NCI-H128 (cell line): ENCODE results near the gene RFX6.

Source experiments
- DNase-seq: peaks from one replicate; lab custom pipeline; 2025; ENCODE audit not compliant: unreplicated experiment; lab: John Stamatoyannopoulos, UW

RFX6 gene

DNA sequence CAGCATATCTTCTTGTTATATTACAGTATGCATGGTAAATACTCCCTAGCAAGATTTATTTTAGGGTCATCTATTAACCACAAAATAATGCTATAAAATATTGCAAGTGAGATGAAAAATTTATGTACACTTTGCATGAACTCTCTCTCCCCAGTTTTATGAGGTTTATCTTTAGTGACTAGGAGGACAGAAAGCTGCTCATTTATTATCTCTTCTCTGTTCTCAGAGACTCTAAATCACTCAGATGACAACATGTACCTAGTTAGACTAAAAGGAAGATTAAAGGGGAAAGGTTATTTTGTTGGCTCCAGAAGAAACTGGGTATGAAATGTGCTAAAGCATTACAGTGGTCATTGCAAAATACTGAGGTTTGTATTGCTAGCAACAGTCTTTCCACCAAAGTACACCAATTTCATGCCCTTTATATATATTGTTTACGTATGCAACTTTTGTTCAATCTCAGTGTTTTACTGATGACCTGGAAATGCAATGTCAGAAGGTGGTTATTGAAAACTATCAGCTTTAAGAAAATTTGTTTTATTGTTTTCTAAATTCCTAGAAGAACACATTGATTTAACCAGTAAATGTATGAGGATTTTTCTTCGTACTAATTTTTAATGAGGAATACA is 11.8 kb downstream of the RFX6 start:
- DNase-seq: no peak

DNA sequence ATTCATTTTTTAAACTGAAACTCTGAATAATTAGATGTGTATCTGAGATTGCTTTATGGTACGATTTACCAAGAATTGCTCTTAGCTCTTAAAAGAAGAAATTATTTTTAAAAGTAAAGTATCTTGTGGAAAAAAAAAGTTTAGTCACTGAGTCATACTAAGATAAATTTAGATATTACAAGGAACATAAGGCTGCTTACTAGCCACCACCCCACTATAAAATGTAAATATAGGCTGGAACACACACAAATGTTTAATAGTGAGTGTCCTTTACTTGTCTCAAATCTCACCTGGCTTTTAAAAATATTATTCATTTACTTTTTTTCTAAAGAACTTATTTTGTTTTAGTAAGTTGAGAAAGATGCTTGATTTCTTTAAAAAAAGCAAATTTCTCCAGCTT is 17.6 kb downstream of the RFX6 start:
- no peak for DNase-seq

DNA sequence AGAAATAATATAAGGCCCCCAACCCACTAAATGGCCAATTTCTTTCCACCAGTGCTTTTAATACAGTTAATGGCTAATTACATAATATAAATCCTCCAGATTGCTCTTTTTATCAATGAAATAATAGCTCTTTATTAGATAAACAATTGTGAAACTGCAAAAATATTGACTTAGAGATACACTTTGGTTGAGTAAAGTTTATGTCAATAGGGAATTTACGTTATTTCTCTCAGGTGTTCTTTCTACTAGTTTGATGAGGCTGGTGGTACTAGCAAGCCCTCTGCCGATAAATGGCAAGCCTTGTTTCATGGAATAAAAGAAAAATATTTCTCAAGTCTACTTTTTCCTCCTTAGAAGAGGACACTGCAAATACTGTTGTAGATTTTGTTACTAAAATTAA is 18.9 kb downstream of the RFX6 start:
- DNase-seq: no peak

DNA sequence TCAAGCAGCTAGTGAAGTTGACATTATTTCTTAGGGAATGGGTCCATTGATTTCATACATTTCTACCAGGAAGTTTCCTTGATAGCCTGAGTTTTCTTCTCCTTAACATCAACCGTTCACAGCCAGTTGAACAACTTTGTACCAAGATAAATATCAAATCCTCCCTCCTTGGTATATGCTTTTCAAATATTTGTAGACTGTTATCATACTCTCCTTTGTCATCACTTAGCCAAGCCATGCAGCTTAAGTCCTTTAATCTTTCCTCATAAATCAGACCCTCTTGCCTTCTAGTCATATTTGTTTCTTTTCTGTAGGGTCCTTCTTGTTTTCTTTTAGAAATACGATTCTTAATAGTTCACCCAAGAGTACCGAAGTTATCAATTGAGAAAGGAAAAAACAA is 25.6 kb downstream of the RFX6 start:
- no peak for DNase-seq

DNA sequence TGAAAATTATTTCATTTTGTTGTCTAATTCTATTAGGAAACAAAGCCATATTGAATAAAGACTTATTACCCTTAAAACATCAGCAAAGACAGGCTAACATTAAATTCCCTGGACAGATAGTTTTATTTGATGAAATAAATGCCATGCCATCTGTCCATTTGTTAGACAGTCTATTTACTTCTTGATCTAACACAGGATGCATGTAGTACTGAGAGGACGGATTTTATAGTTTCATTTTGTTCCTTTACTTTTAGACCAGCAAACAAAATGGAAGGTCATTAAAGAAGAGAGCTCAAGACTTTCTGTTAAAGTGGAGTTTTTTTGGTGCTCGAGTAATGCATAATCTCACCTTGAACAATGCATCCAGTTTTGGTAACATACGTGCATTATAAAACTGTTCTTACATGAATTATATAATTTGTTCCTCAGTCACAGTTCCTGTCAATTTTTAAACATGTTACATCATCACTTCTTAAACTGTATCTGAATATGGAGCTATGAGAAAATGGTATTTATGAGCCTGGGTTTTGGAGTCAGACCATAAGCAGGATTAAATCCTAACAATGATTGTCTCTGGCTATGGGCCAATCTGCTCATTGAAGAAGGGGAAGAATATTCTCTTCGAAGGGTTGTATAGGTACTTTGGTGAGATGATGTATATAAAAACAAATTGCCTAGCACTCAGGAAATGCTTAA is 46.0 kb downstream of the RFX6 start:
- no peak for DNase-seq

DNA sequence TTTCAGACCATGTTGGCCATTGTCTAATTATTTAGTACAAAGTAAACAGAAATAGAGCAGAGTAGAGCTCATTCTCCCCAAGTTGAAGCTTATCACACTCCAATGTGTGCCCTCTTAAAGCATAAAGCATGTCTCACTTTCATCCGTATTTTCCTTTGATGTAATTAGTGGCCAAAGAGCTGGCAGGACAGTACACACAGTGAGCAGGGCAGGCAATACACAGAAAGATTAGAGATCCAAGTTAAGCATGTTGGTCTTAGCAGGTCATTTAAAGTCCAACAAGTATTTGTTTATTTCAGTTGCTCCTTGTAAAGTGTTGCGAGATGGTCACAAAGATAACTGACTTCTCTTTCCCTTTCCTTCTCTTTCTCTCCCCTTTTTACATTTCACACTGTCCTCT is 47.2 kb downstream of the RFX6 start:
- no peak for DNase-seq

DNA sequence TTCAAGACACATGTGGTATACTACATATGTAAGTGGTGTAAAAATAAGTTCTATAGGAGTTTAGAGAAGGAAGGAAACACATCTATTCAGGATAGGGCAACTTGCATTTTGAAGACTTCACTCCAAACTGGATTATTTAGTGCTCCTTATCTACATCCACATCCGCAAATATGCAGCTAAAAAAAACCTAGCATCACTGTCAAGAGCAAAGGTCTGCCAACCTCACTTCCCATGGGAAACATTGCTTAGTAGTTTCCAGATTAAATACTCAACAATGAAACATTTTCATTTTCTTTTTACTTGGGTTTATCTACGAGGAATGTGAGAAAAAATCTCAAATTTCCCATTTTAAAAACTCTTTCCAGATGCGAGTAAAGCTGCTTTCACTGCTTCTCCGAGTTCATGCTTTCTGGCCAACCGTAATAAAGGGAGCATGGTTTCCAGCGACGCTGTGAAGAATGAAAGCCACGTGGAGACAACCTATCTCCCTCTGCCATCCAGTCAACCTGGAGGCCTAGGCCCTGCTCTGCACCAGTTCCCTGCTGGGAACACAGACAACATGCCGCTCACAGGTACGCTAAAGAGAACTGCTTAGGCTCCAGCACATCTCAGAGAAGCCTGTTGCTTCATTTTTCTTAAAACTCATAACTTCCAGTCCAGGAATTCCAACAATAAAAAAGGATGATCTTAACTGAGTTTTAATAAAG is 48.2 kb downstream of the RFX6 start:
- DNase-seq: no peak

DNA sequence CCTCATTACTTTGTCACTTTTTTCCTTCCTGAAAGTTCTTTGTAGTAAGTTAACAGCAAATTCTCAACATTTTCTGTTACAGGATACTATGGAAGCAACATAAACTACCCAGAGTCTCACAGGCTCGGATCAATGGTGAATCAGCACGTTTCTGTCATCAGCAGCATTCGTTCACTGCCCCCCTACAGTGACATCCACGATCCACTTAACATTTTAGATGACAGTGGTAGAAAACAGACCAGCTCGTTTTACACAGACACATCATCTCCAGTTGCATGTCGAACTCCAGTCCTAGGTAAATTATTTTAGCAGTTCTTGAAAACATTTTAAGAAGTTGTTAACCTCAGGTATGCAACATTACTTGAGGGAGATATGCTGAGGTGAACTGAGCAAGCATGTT is 51.6 kb downstream of the RFX6 start:
- DNase-seq: no peak

DNA sequence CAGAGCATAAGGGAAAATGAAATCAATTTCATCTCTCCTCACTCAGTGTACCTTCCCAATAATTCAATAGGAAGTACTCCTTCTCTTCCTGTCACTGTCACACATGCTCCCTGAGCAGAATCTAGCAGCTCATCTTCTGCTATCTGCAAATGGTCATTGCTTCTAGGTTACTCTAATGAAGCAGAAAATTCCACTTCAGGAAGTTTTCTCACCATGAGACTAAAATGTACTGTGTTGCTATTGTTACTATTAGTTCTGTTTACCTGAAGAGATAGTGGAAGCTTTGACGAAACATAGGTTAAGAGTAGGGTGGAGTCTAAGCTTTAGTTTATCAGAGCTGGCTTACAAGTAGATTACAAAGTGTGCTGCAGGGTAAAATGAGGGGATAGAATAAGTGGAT is 52.8 kb downstream of the RFX6 start:
- no peak for DNase-seq

DNA sequence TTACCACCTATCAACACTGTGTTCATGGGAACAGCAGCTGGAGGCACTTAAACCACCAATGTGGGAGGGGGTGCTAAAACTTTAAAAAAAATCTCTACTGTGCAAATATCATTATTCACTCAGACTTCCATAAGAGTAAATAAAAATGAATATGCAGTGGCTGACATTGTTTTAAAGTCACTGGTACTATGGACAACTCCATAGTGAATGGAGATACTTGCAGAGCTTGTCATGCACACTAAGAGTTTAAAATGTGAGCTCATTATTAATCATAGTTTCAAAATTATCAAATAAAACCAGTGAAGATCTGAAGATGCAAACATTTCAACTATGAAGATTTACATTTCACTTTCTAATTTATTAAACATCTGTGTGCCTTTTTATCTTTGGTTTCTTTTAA is 54.4 kb downstream of the RFX6 start:
- DNase-seq: no peak

DNA sequence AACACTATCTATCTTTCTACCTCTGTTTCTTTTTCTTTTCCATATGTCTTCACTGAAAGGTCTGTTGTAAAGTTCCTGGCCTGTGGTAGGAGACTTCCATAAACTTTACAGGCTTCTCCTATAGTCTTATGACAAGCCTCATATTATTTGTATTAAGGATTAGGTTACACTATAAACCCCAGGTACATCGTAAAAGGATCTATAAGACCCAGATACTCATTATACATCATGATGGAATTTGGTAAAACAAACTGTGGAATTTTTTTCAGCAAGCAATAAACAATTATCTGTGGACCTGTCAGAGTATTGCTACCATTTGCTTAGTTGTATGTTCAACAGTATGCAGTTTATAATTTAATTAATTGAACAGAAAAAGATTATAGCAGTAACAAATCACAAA is 55.5 kb downstream of the RFX6 start:
- no peak for DNase-seq

DNA sequence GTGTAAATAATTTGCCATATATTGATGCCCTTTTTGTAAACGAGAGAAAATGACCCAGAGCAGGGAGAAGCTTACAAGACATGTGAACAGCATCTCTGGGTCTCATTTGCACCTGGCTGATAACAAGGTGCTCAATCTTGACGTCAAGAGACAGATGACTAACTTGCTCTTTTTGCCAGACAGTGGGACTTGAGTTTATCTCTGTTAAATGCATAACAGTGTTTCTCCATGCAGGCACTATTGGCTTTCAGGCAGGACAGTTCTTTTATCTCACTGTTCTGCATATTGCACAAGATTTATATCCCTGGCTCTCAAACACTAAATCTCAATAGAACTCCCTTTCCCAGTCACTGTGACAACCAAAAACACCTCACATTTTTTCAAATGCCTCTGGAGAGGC is 56.4 kb downstream of the RFX6 start:
- no peak for DNase-seq

DNA sequence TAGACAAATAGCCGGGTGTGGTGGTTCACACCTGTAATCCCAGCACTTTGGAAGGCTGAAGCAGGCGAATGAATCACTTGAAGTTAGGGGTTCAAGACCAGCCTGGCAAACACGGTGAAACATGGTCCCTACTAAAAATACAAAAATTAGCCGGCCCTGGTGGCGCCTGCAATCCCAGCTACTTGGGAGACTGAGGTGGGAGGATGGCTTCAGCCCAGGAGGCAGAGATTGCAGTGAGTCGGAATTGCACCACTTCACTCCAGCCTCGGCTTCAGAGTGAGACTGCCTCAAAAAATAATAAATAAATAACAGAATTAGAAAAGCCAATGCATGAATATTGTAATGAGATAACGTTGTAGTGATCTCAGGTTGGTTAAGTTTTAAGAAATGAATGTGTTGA is 61.3 kb downstream of the RFX6 start:
- DNase-seq: no peak

DNA sequence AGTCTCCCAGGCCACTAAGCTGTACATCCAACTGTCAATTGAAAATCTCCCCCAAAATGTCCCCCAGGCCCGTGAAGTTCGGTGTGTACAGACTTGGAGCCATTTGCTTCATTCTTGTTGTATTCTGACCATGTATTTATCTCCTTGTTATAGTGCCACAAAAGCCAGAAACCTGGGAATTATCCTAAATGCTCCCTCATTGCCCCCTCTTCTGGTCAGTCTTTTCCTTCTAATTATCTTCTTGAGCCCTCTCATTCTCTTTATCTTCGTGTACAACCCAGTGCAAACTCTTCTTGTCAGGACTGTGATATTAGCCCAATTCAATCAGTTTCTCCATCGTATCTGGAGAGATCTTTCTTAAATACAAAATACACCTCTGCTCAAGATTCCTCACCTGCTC is 64.7 kb downstream of the RFX6 start:
- no peak for DNase-seq

DNA sequence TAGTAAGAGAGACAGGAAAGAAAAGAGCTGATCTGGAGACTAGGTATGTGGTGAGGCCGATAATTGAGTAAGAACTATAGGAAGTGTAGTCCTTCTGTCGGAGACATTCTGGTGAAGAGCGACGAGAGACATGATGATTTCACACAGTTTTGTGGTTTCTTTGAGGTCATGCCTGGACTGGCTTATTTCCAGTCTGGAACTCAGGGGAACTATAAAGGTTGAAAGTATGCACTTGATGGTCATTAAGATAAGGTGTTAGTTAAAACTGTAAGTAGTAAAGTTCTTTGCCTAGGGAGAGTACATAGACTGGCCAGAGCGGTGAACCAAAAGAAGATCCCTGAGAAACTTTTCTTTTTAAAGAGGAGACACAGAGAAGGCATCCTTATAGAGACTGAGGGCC is 68.8 kb downstream of the RFX6 start:
- DNase-seq: no peak

DNA sequence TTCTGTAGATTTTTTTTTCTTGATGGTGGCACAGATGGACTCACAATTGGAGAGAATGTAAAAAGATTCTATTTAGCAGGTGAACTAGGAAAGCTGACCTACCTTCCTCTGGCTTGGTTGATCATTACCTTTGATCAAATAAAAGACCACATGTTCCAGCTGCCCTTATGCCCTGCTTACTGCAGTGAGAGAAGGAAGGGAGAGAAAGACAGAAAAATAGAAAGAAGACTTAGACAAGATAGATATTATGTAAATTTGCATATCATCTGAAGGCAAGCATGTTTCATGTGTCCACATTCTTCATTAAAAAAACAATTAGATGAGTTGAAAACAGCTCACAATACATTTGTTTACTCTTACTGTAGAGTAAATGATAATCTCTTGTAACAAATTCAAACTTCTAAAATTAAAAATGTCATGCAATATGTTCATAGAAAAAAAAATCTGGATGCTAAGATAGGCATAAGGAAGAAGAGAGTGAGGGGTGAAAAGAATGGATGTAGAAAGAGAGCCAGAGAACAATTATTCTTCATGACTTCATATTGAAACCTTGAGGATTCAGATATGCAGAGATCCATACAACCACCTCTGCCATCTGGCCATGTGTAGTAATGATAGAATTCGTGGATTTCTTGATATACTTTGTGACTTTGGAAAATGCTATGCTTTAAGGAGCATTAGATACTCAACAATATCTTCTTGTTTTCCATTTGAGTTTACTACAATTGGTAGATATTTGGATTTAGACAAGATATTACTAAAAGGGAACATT is 71.7 kb downstream of the RFX6 start:
- no peak for DNase-seq

DNA sequence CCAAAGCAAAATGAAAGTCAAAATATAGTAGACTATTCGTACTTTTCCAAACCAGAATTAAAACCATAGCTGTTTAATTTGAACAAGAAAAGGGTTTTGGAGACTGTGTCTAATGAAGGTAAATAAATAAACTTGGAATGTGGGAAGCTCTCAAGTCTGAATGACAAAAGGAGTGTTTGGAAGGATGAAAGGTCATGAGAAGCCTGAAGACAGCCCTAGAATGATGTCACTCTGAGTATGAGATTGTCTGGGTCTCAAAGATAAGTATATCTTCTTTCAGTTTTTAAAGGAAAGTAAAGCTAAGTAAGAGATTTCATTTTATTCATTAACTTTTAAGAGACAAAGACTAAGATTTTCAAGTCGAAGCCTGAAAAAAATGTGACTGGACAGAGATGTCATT is 72.9 kb downstream of the RFX6 start:
- no peak for DNase-seq

DNA sequence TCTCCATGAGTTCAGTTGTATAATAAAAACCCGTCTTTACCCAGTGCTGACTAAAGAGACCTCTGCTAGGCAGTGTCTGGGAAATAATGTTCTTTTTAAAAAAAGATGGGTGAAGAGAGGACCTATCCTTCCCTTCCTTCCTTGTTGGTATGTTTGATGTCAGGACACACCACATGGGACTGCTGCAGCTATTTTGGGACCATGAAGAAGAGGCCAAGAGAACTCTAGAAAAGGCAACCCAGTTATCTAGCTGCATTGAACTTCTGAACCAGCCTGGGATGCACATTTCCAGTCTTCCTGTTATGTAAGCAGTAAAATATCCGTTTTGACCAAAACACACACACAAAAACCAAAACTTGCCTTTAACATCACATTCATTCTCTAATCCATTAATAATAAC is 77.3 kb downstream of the RFX6 start:
- no peak for DNase-seq

DNA sequence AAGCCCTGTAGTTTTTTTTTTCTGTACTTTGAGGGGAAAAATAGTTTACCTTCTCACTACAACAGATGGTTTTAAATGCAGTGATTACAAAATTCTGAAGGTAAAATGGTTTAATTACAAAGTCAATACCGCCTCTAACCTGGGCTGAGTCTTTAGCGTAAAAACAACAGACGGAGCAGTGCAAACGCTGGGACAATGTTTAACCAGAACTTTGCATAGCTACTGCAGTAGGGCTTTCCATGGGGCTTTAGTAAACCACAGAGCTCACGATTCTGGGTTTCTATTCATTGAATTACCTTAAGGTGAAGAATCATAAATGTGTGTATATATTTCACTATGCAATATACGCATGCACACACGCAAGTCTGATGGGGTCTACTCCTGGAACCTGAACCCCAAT is 77.9 kb downstream of the RFX6 start:
- DNase-seq: no peak

DNA sequence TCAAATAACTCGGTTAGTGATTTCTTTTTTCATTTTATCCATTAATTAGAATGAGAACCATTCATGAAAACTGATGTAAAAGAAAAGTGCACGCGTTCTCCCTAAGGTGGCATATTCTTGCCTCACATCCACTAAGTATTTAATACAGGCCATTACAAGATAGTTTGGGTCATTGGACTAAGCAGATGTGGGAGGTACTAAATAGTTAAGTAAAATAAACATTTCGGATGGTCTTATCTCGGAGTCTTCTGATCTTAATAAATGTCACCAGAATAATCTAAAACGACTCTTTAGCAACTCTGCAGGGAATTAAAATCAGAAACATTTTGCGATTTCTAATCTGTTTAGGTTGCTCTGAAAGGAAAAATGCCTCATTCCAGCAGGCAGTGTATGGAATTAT is 78.7 kb downstream of the RFX6 start:
- no peak for DNase-seq

DNA sequence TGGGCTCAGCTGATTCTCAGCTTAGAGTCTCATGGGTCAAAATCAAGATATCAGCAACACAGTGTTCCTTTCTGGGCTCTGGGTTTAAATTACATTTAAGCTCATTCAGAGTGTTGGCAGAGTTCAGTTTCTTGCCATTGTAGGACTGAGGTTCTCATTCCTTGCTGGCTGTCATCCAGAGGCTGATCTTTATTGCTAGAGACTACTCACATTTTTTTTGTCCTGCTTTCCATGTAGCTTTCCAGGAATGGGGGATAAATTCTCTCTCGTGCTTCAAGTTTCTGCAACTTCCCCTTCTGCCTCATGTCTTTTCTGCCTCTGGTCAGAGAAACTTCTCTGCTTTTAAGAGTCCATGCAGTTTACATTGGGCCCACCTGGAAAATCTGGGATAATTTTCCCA is 86.9 kb downstream of the RFX6 start:
- DNase-seq: no peak
